Measurements from ENCODE around the gene ZNF319. TPM values are rescaled to one million over a fixed set of nuclear protein-coding genes. Genes with fewer than 3 reads are reported as not detected.

Gene ZNF319
- polyA plus RNA-seq, 3 donors: 1.9 to 11.5 (median 4.7) TPM

DNA sequence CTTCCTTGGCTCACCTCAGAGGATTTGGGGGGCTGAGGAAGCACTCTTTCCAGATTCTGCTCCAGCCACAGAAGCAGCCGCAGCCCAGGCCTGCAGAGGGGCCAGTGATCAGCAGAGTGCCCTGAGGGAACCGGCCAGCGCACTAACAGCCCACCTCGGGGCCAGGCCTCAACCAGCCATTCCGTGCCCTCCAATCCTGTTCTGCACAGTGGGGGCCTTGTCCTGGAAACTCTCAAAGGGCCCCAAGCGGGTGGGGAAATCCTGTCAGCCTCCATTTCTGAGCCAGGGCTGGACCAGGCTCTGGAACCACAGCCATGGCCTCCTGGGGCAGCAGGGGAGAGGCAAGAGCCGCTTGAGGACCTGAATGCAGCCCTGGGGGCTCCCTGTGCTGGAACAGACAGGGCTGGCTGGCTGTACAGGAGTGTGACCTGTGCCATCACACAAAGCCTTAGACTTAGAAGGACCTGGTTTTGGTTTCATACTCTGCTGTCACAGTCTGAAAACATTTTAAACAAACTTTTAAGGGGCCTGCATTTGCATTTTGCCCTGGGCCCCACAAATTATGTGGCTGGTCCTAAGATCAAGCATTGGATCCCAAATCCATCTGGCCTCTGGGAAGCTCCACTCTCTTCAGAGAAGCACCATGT, 39.5 kb downstream of the ZNF319 start:
- no peak for DNase-seq
- Mint-ChIP-seq H3K36me3 (no peaks in the 10 kb centered on the region), H3K4me3 (no peak overlapping the region), H3K9me3 (no peaks in the 10 kb centered on the region), H3K4me1 (no peaks in the 10 kb centered on the region), H3K27me3 (ENCODE audit: low read depth in 3 of 3) (peaks cover 0 to 6% (median 2%) of the 10 kb centered on the region in 3 donors), H3K27ac (no peak overlapping the region)
- H3K4me1 ChIP-seq (ENCODE audit: control insufficient read depth in 1 of 2, insufficient read depth in 2 of 2, low read length in 2 of 2): no peaks in the 10 kb centered on the region
- no peaks in the 10 kb centered on the region for H4K20me1 ChIP-seq (ENCODE audit: insufficient read depth, low read length)
- no peak overlapping the region for H3K4me2 ChIP-seq (replicated peaks; ENCODE audit: extremely low read depth, low read length, poor library complexity, severe bottlenecking)
- no peak overlapping the region for H3K4me3 ChIP-seq (replicated peaks in 1 of 3; ENCODE audit: low read depth in 2 of 3, low read length in 3 of 3)
- TF ChIP-seq, protein P1, sequence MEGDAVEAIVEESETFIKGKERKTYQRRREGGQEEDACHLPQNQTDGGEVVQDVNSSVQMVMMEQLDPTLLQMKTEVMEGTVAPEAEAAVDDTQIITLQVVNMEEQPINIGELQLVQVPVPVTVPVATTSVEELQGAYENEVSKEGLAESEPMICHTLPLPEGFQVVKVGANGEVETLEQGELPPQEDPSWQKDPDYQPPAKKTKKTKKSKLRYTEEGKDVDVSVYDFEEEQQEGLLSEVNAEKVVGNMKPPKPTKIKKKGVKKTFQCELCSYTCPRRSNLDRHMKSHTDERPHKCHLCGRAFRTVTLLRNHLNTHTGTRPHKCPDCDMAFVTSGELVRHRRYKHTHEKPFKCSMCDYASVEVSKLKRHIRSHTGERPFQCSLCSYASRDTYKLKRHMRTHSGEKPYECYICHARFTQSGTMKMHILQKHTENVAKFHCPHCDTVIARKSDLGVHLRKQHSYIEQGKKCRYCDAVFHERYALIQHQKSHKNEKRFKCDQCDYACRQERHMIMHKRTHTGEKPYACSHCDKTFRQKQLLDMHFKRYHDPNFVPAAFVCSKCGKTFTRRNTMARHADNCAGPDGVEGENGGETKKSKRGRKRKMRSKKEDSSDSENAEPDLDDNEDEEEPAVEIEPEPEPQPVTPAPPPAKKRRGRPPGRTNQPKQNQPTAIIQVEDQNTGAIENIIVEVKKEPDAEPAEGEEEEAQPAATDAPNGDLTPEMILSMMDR (IDR thresholded peaks at IDR 0.05): no peak
- H3K79me2 ChIP-seq (ENCODE audit: insufficient read depth, low read length): no peaks in the 10 kb centered on the region
- H3K27ac ChIP-seq (ENCODE audit: low read depth in 1 of 2, low read length in 2 of 2): no peak overlapping the region
- H3K9me3 ChIP-seq (replicated peaks in 1 of 2; ENCODE audit: control insufficient read depth in 1 of 2, insufficient read depth in 1 of 2, low read length in 2 of 2): no peaks in the 10 kb centered on the region
- intact Hi-C loops (cut with micrococcal nuclease): no loop called here
- 98% methylated on average over 7 of the region's 7 CpGs for WGBS (ENCODE audit: insufficient coverage)
- H2AFZ ChIP-seq (ENCODE audit: insufficient read depth, low read depth, low read length, poor library complexity, severe bottlenecking): no peak overlapping the region
- no peaks in the 10 kb centered on the region for H3K36me3 ChIP-seq (replicated peaks in 1 of 2; ENCODE audit: control insufficient read depth in 1 of 2, insufficient read depth in 2 of 2, low read length in 2 of 2)
- H3K9ac ChIP-seq (ENCODE audit: insufficient read depth, low read length, poor library complexity, severe bottlenecking): no peak overlapping the region
- no peaks in the 10 kb centered on the region for H3K27me3 ChIP-seq (ENCODE audit: control insufficient read depth in 2 of 2, insufficient read depth in 2 of 2, low read length in 2 of 2)

DNA sequence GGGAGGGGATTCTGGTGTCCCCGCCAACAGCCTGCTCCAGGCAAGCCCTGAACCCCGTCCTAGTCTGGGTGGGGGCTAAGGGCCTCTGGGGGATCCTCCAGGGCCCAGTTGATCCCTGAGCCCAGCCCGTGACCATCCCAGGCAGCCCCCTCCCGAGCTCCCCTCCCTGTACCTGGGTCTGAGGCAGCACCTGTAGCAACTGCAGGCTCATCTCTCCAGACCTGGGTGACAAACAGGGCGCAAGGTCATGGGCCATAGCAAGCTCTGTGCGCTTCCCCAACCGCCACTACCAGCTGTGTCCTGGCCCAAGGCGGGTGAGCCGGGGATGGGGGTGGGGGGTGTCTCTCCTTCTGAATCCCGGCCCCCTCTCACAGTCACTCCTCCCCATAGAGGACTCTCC, 40.2 kb downstream of the ZNF319 start:
- no peaks in the 10 kb centered on the region for H3K79me2 ChIP-seq (ENCODE audit: insufficient read depth, low read length)
- Mint-ChIP-seq H3K9me3 (no peaks in the 10 kb centered on the region), H3K36me3 (no peaks in the 10 kb centered on the region), H3K27ac (no peak overlapping the region), H3K27me3 (ENCODE audit: low read depth in 3 of 3) (peaks cover 0 to 5% (median 2%) of the 10 kb centered on the region in 3 donors), H3K4me3 (no peak overlapping the region), H3K4me1 (no peaks in the 10 kb centered on the region)
- no peaks in the 10 kb centered on the region for H3K4me1 ChIP-seq (ENCODE audit: control insufficient read depth in 1 of 2, insufficient read depth in 2 of 2, low read length in 2 of 2)
- WGBS (ENCODE audit: insufficient coverage): 96% methylated on average over 5 of the region's 10 CpGs
- no peak overlapping the region for H3K9ac ChIP-seq (ENCODE audit: insufficient read depth, low read length, poor library complexity, severe bottlenecking)
- TF ChIP-seq, protein P1 (IDR thresholded peaks at IDR 0.05): no peak
- no peaks in the 10 kb centered on the region for H3K27me3 ChIP-seq (ENCODE audit: control insufficient read depth in 2 of 2, insufficient read depth in 2 of 2, low read length in 2 of 2)
- no peaks in the 10 kb centered on the region for H3K36me3 ChIP-seq (replicated peaks in 1 of 2; ENCODE audit: control insufficient read depth in 1 of 2, insufficient read depth in 2 of 2, low read length in 2 of 2)
- no peak overlapping the region for H3K27ac ChIP-seq (ENCODE audit: low read depth in 1 of 2, low read length in 2 of 2)
- H2AFZ ChIP-seq (ENCODE audit: insufficient read depth, low read depth, low read length, poor library complexity, severe bottlenecking): no peak overlapping the region
- no peak for DNase-seq
- no peaks in the 10 kb centered on the region for H3K9me3 ChIP-seq (replicated peaks in 1 of 2; ENCODE audit: control insufficient read depth in 1 of 2, insufficient read depth in 1 of 2, low read length in 2 of 2)
- no peak overlapping the region for H3K4me3 ChIP-seq (replicated peaks in 1 of 3; ENCODE audit: low read depth in 2 of 3, low read length in 3 of 3)
- no peak overlapping the region for H3K4me2 ChIP-seq (replicated peaks; ENCODE audit: extremely low read depth, low read length, poor library complexity, severe bottlenecking)
- no peaks in the 10 kb centered on the region for H4K20me1 ChIP-seq (ENCODE audit: insufficient read depth, low read length)
- intact Hi-C loops (cut with micrococcal nuclease): no loop called here

All from CD14-positive monocyte (primary cell).